HEK293 (cell line): ENCODE data around the gene NFIC.
"Not testable (repeated sequence)": the region's sequence is repeated elsewhere in the genome, so short reads cannot be mapped to it uniquely, and the experiment has no call there.

Experiments used
- CTCF ChIA-PET: fragments of 350-600 bp; formaldehyde crosslinking; extraction: SDS; loops from one replicate; lab custom pipeline; 2021; ENCODE audit warnings: antibody characterized with exemption; lab: Yijun Ruan, JAX
- POLR2A ChIA-PET: fragments of 300-600 bp; formaldehyde crosslinking; extraction: SDS; loops from one replicate; lab custom pipeline; 2020; ENCODE audit warnings: antibody characterized with exemption, inconsistent platforms; lab: Yijun Ruan, JAX
- H3K27ac ChIP-seq: fragments of 200-500 bp; sonication (Bioruptor generic); 2 replicates; pipeline ENCODE4 v1.5.1; 2014; ENCODE audit warnings: low read depth, low read length, control low read depth, inconsistent platforms; ENCODE audit errors: extremely low read depth
- H3K36me3 ChIP-seq, 2 experiments: fragments of 200-500 bp in 1 of 2; sonication (Bioruptor generic) in 1 of 2; 1 replicate in 1 of 2; 2 replicates in 1 of 2; pipeline ENCODE4 v1.5.1; 2014 to 2017; ENCODE audit warnings: inconsistent platforms in 2 of 2, low read length in 2 of 2; ENCODE audit not compliant: control insufficient read depth in 2 of 2, insufficient read depth in 1 of 2
- H3K4me1 ChIP-seq: fragments of 200-500 bp; sonication (Bioruptor generic); 2 replicates; pipeline ENCODE4 v1.5.1; 2014; ENCODE audit warnings: mild to moderate bottlenecking, low read length, inconsistent platforms; ENCODE audit not compliant: control insufficient read depth, insufficient read depth
- H3K4me3 ChIP-seq: 2 replicates; pipeline ENCODE4 v1.5.1; 2011; ENCODE audit warnings: low read depth, mild to moderate bottlenecking, control low read depth, low read length, moderate library complexity
- H3K9me3 ChIP-seq: fragments of 200-500 bp; sonication (Bioruptor generic); 2 replicates; pipeline ENCODE4 v1.5.1; 2014; ENCODE audit warnings: low read depth, low read length, inconsistent platforms; ENCODE audit not compliant: control insufficient read depth, insufficient read depth
- EGR2 ChIP-seq: fragments of 450-650 bp; formaldehyde crosslinking; IDR thresholded peaks from 2 replicates; pipeline ENCODE4 v1.5.1; 2016; ENCODE audit warnings: low read depth, missing biosample characterization, missing genetic modification characterization
- HIC1 ChIP-seq: fragments of 450-650 bp; formaldehyde crosslinking; IDR thresholded peaks from 2 replicates; pipeline ENCODE4 v1.5.1; 2016; ENCODE audit warnings: missing biosample characterization, missing genetic modification characterization
- PATZ1 ChIP-seq: fragments of 450-650 bp; formaldehyde crosslinking; IDR thresholded peaks from 2 replicates; pipeline ENCODE4 v1.5.1; 2016; ENCODE audit warnings: missing biosample characterization, missing genetic modification characterization
- ZFHX2 ChIP-seq: fragments of 450-650 bp; formaldehyde crosslinking; conservative IDR thresholded peaks from 2 replicates; pipeline ENCODE4 v1.5.1; 2016; ENCODE audit warnings: missing biosample characterization, missing genetic modification characterization
- ZFP41 ChIP-seq: fragments of 450-650 bp; formaldehyde crosslinking; IDR thresholded peaks from 2 replicates; pipeline ENCODE4 v1.5.1; 2016; ENCODE audit warnings: missing biosample characterization, missing genetic modification characterization, borderline replicate concordance
- ZNF132 ChIP-seq: fragments of 450-650 bp; formaldehyde crosslinking; IDR thresholded peaks from 2 replicates; pipeline ENCODE4 v1.5.1; 2017; ENCODE audit warnings: missing biosample characterization, missing genetic modification characterization, borderline replicate concordance
- ZNF155 ChIP-seq: fragments of 450-650 bp; formaldehyde crosslinking; IDR thresholded peaks from 2 replicates; pipeline ENCODE4 v1.5.1; 2016; ENCODE audit warnings: missing biosample characterization, missing genetic modification characterization
- ZNF16 ChIP-seq: fragments of 450-650 bp; formaldehyde crosslinking; IDR thresholded peaks from 2 replicates; pipeline ENCODE4 v1.5.1; 2016; ENCODE audit warnings: low read depth, missing biosample characterization, missing genetic modification characterization
- ZNF211 ChIP-seq: fragments of 450-650 bp; formaldehyde crosslinking; IDR thresholded peaks from 2 replicates; pipeline ENCODE4 v1.5.1; 2016; ENCODE audit warnings: low read depth, missing biosample characterization, missing genetic modification characterization
- ZNF239 ChIP-seq: fragments of 450-650 bp; formaldehyde crosslinking; IDR thresholded peaks from 2 replicates; pipeline ENCODE4 v1.5.1; 2016; ENCODE audit warnings: missing biosample characterization, missing genetic modification characterization
- ZNF311 ChIP-seq: fragments of 450-650 bp; formaldehyde crosslinking; IDR thresholded peaks from 2 replicates; pipeline ENCODE4 v1.5.1; 2017; ENCODE audit warnings: missing biosample characterization, missing genetic modification characterization, borderline replicate concordance
- ZNF548 ChIP-seq: fragments of 450-650 bp; formaldehyde crosslinking; IDR thresholded peaks from 2 replicates; pipeline ENCODE4 v1.5.1; 2016; ENCODE audit warnings: missing biosample characterization, missing genetic modification characterization
- ZNF629 ChIP-seq: fragments of 450-650 bp; formaldehyde crosslinking; IDR thresholded peaks from 2 replicates; pipeline ENCODE4 v1.5.1; 2017; ENCODE audit warnings: missing biosample characterization, missing genetic modification characterization
- ZNF670 ChIP-seq: fragments of 450-650 bp; formaldehyde crosslinking; IDR thresholded peaks from 2 replicates; pipeline ENCODE4 v1.5.1; 2016; ENCODE audit warnings: missing biosample characterization, missing genetic modification characterization, low read depth
- ZNF707 ChIP-seq: fragments of 450-650 bp; formaldehyde crosslinking; IDR thresholded peaks from 2 replicates; pipeline ENCODE4 v1.5.1; 2016; ENCODE audit warnings: missing biosample characterization, missing genetic modification characterization
- ZNF76 ChIP-seq: fragments of 450-650 bp; formaldehyde crosslinking; IDR thresholded peaks from 2 replicates; pipeline ENCODE4; 2016; ENCODE audit warnings: low read depth, missing biosample characterization, missing genetic modification characterization, borderline replicate concordance
- ZNF776 ChIP-seq: fragments of 450-650 bp; formaldehyde crosslinking; IDR thresholded peaks from 2 replicates; pipeline ENCODE4 v1.5.0; 2017; ENCODE audit warnings: missing biosample characterization, missing genetic modification characterization, borderline replicate concordance
- ZNF791 ChIP-seq: fragments of 450-650 bp; formaldehyde crosslinking; IDR thresholded peaks from 2 replicates; pipeline ENCODE4 v1.5.1; 2016; ENCODE audit warnings: missing biosample characterization, missing genetic modification characterization
- ZXDB ChIP-seq: fragments of 450-650 bp; formaldehyde crosslinking; IDR thresholded peaks from 2 replicates; pipeline ENCODE4 v1.5.1; 2016; ENCODE audit warnings: missing biosample characterization, missing genetic modification characterization

NFIC gene

DNA sequence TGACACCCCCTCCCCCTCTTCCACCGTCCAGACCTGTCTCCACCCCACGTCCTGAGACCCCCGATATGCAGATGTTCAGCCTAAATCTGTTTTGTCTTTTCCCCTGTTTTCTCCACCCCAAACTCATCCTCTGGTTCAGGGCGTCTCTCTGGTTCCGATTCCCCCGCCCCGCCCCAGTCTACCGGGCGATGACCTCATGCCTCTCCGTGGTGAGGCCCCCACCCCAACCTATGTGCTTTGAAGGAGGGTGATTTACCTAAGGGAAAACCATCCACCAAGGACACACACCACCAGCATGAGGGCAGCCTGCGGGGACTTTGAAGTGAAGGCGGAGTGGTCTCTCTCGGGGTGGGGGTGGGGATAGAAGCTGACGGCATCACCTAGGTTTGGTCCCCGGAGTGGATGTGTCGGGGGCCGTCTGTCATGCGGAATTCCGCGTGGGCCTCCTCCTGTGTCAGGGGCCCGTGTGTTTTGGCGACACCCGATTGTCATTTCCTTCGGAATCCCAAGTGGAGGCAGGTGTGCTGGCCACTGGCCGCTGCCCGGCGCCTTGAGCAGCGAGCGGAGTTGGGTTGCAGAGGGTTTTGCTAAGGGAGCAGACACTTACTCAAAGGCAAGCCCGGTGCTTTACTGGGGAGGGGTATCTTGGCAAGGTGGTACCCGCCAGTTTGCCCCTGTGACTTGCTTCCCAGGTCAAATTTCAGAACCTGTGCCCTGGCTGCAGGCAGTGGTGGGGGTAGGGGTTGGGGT lies 141.2 kb downstream of the NFIC start (continued):
- TF ChIP-seq ZNF16 (no peak), ZNF76 (no peak), ZNF311 (tag by site-specific recombination) (no peak), PATZ1 (tag by site-specific recombination) (peak; percentile 81), ZNF629 (tag by site-specific recombination) (peak; percentile 83), ZXDB (tag by site-specific recombination) (no peak), ZNF791 (no peak), ZNF548 (no peak), ZFP41 (tag by site-specific recombination) (no peak)

DNA sequence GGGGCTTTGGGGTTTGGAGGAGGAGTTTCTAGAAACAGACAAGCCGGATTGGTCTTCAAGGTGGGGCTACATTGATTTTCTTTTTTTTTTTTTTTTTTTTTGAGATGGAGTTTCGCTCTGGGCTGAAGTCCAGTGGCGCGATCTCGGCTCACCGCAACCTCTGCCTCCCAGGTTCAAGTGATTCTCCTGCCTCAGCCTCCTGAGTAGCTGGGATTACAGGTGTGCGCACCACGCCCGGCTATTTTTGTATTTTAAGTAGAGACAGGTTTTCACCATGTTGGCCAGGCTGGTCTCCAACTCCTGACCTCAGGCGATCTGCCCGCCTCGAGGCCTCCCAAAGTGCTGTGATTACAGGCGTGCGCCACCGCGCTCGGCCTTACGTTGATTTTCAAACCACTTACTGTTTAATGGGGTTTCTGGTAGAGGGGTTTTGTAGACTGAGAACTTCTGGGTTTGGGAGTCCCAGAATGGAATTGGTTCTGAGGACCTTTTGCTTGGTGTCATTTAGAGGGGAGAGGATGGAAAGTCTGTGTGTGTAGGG lies 141.8 kb downstream of the NFIC start:
- H3K4me3 ChIP-seq, CTCF ChIA-PET, H3K4me1 ChIP-seq, H3K27ac ChIP-seq, H3K9me3 ChIP-seq: not testable (repeated sequence)
- POLR2A ChIA-PET, result interaction anchor here (0.7 kb wide), 1 partner anchor 98 kb away, joined by 10 read pairs; the partner anchor contains the start of gene TBXA2R
- peaks cover 14 to 45% of the 10 kb centered on the region in 2 experiments; a peak in 2 of 3 replicates for H3K36me3 ChIP-seq

- TF ChIP-seq ZNF707, result no peak
- no peak for TF ChIP-seq ZNF239
- peak; percentile 63 for TF ChIP-seq ZFHX2 (tag by site-specific recombination)
- TF ChIP-seq ZNF670, result no peak
- no peak for TF ChIP-seq ZNF155 (tag by site-specific recombination)
- TF ChIP-seq EGR2 (tag by site-specific recombination), result peak; percentile 76
- no peak for TF ChIP-seq ZNF132 (tag by site-specific recombination)
- TF ChIP-seq ZNF211 (tag by site-specific recombination), result no peak
- peak; percentile 73 for TF ChIP-seq HIC1 (tag by site-specific recombination)
- TF ChIP-seq ZNF776 (tag by site-specific recombination), result no peak
- TF ChIP-seq, all 188 proteins: peak for 3
- no peaks in the 10 kb centered on the region for H3K9me3 ChIP-seq
- H3K27ac ChIP-seq, result no peak overlapping the region
- H3K4me3 ChIP-seq, result no peak overlapping the region
- ChIA-PET CTCF (no interaction called here), POLR2A (interaction anchor here (0.7 kb wide), 1 partner anchor 98 kb away, joined by 10 read pairs; the partner anchor contains the start of gene TBXA2R)
- H3K36me3 ChIP-seq, result peaks cover 14 to 53% of the 10 kb centered on the region in 2 experiments; a peak in 2 of 3 replicates
- peaks cover 2% of the 10 kb centered on the region; the same call in 1 of the 2 replicates for H3K4me1 ChIP-seq
Observed at GRCh38 chr19:3508771-3509535, 142.6 kb downstream of the NFIC start.
